PFSK-1 (cell line): ENCODE measurements around the gene ANKRD17.

Source experiments
- POLR2AphosphoS5 ChIP-seq: IDR thresholded peaks from 2 replicates; pipeline ENCODE4 v1.6.1; 2012; ENCODE audit warnings: low read depth, mild to moderate bottlenecking, control low read depth, low read length, moderate library complexity
- TF ChIP-seq, protein P1 (sequence below), 2 experiments: IDR thresholded peaks; 2 replicates each; pipeline versions ENCODE4 v1.6.1 to v1.8.0; 2011 to 2012; ENCODE audit warnings: low read depth in 2 of 2, low read length in 2 of 2, control low read depth in 1 of 2, inconsistent platforms in 1 of 2, mild to moderate bottlenecking in 1 of 2, moderate library complexity in 1 of 2; ENCODE audit not compliant: insufficient read depth in 1 of 2

DNA sequence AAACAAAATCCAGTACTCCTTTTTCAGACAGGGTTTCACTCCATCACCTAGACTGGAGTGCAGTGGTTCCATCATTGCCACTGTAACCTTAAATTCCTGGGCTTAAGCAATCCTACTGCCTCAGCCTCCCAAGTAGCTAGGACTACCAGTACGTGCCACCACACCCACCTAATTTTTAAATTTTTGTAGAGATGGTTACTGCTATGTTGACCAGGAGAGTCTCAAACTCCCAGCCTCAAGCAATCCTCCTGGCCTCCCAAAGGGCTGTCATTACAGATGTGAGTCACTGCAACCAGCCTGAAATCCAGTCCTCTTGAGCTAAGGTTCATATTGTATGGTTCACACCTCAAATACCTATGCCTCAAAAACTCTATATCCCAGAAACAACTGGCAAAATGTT is 22.4 kb downstream of the ANKRD17 start:
- no peak for TF ChIP-seq POLR2AphosphoS5
- TF ChIP-seq, protein P1, sequence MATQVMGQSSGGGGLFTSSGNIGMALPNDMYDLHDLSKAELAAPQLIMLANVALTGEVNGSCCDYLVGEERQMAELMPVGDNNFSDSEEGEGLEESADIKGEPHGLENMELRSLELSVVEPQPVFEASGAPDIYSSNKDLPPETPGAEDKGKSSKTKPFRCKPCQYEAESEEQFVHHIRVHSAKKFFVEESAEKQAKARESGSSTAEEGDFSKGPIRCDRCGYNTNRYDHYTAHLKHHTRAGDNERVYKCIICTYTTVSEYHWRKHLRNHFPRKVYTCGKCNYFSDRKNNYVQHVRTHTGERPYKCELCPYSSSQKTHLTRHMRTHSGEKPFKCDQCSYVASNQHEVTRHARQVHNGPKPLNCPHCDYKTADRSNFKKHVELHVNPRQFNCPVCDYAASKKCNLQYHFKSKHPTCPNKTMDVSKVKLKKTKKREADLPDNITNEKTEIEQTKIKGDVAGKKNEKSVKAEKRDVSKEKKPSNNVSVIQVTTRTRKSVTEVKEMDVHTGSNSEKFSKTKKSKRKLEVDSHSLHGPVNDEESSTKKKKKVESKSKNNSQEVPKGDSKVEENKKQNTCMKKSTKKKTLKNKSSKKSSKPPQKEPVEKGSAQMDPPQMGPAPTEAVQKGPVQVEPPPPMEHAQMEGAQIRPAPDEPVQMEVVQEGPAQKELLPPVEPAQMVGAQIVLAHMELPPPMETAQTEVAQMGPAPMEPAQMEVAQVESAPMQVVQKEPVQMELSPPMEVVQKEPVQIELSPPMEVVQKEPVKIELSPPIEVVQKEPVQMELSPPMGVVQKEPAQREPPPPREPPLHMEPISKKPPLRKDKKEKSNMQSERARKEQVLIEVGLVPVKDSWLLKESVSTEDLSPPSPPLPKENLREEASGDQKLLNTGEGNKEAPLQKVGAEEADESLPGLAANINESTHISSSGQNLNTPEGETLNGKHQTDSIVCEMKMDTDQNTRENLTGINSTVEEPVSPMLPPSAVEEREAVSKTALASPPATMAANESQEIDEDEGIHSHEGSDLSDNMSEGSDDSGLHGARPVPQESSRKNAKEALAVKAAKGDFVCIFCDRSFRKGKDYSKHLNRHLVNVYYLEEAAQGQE (IDR thresholded peaks at IDR 0.05; ENCODE audit: insufficient read depth in 1 of 2, low read depth in 2 of 2, low read length in 2 of 2): no peak
